Measurements from ENCODE around the gene MROH2B. TPM values are rescaled to one million over a fixed set of nuclear protein-coding genes. Genes with fewer than 3 reads are reported as not detected.

The MROH2B gene
- total RNA-seq, 1 experiment from 2014 or later: not detected

GRCh38 chr5:41003670-41004376 lies 67.3 kb downstream of the MROH2B start:
- BruUV-seq (replicated peaks): no TSS peak
- in situ Hi-C loops (cut with HindIII; ENCODE audit: low pct_unique_long_range_greater_than_20kb, low sequenced_read_pairs): no loop called here
- POLR2A ChIA-PET: no interaction called here
- Histone ChIP-seq H3K9me3 (ENCODE audit: control insufficient read depth, insufficient read depth, low read depth, low read length) (no peaks in the 10 kb centered on the region), H3K4me1 (ENCODE audit: control insufficient read depth, insufficient read depth, low read length) (no peaks in the 10 kb centered on the region), H3K4me3 (ENCODE audit: low read depth in 2 of 2, low read length in 2 of 2) (no peak overlapping the region), H3K27me3 (ENCODE audit: control insufficient read depth, insufficient read depth, low read length) (no peaks in the 10 kb centered on the region), H3K27ac (ENCODE audit: low read length) (no peak overlapping the region), H3K36me3 (ENCODE audit: control insufficient read depth, insufficient read depth, low read length) (no peaks in the 10 kb centered on the region)
- DNase-seq (ENCODE audit: low read depth, low spot score) (no peak), ATAC-seq (no peak)
- no peak for TF ChIP-seq POLR2AphosphoS5 (IDR thresholded peaks at IDR 0.05; ENCODE audit: low read depth, low read length)
- no peak for TF ChIP-seq CTCF (IDR thresholded peaks at IDR 0.05)
- TF ChIP-seq TCF7L2 (IDR thresholded peaks at IDR 0.05; ENCODE audit: low read depth, low read length): no peak
- TF ChIP-seq SIN3A (IDR thresholded peaks at IDR 0.05; ENCODE audit: borderline replicate concordance, insufficient read depth, low read depth, low read length): no peak
- TF ChIP-seq REST (IDR thresholded peaks at IDR 0.05; ENCODE audit: insufficient read depth in 1 of 2, low read depth in 2 of 2, low read length in 1 of 2): no peak
- CTCF ChIA-PET: interaction anchor here (0.5 kb wide), 1 partner anchor 1699 kb away, joined by 3 read pairs; no protein-coding TSS in a partner anchor
- intact Hi-C loops (cut with micrococcal nuclease; ENCODE audit: unreplicated experiment): no loop called here

GRCh38 chr5:40999966-41000365 lies 71.2 kb downstream of the MROH2B start:
- Histone ChIP-seq H3K27ac (ENCODE audit: low read length) (no peak overlapping the region), H3K4me3 (ENCODE audit: low read depth in 2 of 2, low read length in 2 of 2) (no peak overlapping the region), H3K4me1 (ENCODE audit: control insufficient read depth, insufficient read depth, low read length) (no peaks in the 10 kb centered on the region), H3K9me3 (ENCODE audit: control insufficient read depth, insufficient read depth, low read depth, low read length) (no peaks in the 10 kb centered on the region), H3K27me3 (ENCODE audit: control insufficient read depth, insufficient read depth, low read length) (no peaks in the 10 kb centered on the region), H3K36me3 (ENCODE audit: control insufficient read depth, insufficient read depth, low read length) (no peaks in the 10 kb centered on the region)
- in situ Hi-C loops (cut with HindIII; ENCODE audit: low pct_unique_long_range_greater_than_20kb, low sequenced_read_pairs) (no loop called here), intact Hi-C loops (cut with micrococcal nuclease; ENCODE audit: unreplicated experiment) (no loop called here)
- ChIA-PET CTCF (interaction anchor here (0.6 kb wide), 1 partner anchor 655 kb away, joined by 3 read pairs; no protein-coding TSS in a partner anchor), POLR2A (no interaction called here)
- DNase-seq (ENCODE audit: low read depth, low spot score) (no peak), ATAC-seq (no peak)
- no TSS peak for BruUV-seq (replicated peaks)
- no peak for TF ChIP-seq SIN3A (IDR thresholded peaks at IDR 0.05; ENCODE audit: borderline replicate concordance, insufficient read depth, low read depth, low read length)
- TF ChIP-seq REST (IDR thresholded peaks at IDR 0.05; ENCODE audit: insufficient read depth in 1 of 2, low read depth in 2 of 2, low read length in 1 of 2): no peak
- TF ChIP-seq CTCF (IDR thresholded peaks at IDR 0.05): no peak
- no peak for TF ChIP-seq TCF7L2 (IDR thresholded peaks at IDR 0.05; ENCODE audit: low read depth, low read length)
- no peak for TF ChIP-seq POLR2AphosphoS5 (IDR thresholded peaks at IDR 0.05; ENCODE audit: low read depth, low read length)

All from Panc1 (cell line).